AG08396 (cell line): ENCODE measurements around the gene NCOA7.
"Not testable (repeated sequence)": the region's sequence is repeated elsewhere in the genome, so short reads cannot be mapped to it uniquely, and the experiment has no call there.

Experiments used
- DNase-seq: peaks from one replicate; pipeline ENCODE4 v3.0.0; 2012; ENCODE audit warnings: low spot score, mixed read lengths

The NCOA7 gene

GRCh38 chr6:125841356-125842090 lies 50.8 kb downstream of the NCOA7 start:
- DNase-seq = no peak

DNA sequence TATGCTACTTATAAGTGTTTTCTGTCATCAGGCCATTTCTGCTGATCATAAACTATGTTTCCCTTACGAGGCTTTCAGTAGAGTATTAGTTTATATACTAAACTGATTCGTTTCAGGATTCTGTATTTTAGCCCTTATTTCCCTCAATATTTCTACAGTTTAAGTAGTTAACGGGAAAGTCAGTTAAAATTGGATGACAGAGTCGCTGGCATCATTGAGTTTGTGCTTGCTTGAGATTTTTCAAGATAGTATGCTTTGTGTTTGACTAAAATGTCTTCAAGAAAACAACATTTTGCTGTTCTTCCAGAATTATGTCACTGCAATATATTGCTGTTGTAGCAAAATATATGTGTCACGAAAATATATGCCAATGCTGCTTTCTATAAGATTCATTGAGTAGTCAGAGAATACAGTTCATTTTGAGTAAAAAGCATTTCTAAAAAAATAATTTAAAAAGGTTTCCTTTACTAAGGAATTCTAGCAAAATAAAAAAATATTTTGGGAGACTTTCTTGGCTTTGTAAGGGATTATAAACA lies 51.4 kb downstream of the NCOA7 start:
- no peak for DNase-seq

DNA sequence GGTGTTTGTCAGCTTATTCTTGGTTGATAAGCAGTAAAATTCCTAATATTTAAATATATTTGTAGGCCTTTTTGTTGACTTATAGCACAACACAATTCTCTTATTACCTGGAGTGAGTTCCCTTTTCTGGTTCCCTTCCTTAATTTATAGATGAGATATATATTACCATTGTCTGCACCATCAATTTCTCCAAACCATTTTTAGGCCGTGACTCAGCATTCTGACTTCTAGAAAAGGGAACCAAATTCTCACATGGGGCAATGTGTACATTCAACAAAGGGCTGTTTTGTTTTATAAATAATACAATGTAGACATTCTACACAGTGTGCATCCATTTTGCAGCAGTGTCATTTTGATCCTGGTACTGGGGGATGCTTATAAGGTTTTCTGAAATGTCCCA lies 52.8 kb downstream of the NCOA7 start:
- DNase-seq = no peak

DNA sequence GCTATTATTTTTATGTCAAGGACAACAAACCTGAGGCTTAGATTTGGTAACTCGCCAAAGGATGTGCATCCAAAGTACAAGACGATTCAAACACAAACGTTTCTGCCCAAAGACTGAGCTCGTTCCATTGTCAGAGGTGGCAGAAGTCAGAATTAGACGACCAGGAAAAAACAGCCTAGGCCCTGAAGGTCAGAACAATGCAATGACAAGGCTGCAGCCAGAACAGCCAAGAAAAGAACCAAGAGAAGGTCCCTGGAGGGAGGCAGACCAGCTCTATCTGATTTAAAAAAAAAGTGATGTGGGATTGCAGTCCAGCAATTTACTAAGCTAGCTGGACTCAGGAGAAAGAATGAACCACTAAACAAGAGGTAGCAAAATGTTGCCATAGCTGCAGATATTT lies 54.2 kb downstream of the NCOA7 start:
- no peak for DNase-seq

- DNase-seq = no peak
Measured at GRCh38 chr6:125846292-125847024, 55.7 kb downstream of the NCOA7 start.

DNA sequence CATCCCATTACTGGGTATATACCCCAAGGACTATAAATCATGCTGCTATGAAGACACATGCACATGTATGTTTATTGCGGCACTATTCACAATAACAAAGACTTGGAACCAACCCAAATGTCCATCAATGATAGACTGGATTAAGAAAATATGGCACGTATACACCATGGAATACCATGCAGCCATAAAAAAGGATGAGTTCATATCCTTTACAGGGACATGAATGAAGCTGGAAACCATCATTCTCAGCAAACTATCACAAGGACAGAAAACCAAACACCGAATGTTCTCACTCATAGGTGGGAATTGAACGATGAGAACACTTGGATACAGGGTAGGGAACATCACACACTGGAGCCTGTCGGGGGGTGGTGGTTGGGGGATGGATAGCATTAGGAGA lies 57.5 kb downstream of the NCOA7 start:
- DNase-seq = not testable (repeated sequence)

- no peak for DNase-seq
Measured at GRCh38 chr6:125850361-125850760, 59.6 kb downstream of the NCOA7 start.

DNA sequence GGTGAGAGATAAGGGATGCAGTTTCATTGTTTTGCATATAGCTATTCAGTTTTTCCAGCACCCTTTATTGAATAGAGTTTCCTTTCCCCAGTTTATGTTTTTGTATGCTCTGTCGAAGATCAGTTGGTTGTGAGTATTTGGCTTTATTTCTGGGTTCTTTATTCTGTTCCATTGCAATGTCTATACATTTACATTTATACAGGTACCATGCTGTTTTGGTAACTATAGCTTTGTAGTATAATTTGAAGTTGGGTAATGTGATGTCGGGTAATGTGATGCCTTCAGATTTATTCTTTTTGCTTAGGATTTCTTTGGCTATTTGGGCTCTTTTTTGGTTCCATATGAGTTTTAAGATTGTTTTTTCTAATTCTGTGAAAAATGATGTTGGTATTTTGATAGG lies 61.8 kb downstream of the NCOA7 start:
- DNase-seq = no peak

DNA sequence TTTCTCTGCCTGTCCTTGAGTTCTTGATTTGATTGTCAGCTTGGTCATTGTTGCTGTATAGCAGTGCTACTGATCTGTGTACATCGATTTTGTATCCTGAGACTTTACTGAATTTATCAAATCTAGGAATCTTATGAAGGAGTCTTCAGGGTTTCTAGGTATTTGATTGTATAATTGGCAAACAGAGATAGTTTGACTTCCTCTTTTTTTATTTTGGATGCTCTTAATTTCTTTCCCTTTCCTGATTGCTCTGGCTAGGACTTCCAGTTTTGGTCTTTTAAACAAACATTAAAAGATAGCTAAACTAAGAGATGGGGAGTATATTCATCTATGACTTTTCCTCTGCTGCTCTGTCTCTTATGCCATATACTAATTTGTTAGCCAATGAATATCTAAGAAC lies 62.4 kb downstream of the NCOA7 start:
- no peak for DNase-seq

GRCh38 chr6:125853756-125854155 lies 63.0 kb downstream of the NCOA7 start:
- DNase-seq = no peak

GRCh38 chr6:125854355-125854754 lies 63.6 kb downstream of the NCOA7 start:
- no peak for DNase-seq

DNA sequence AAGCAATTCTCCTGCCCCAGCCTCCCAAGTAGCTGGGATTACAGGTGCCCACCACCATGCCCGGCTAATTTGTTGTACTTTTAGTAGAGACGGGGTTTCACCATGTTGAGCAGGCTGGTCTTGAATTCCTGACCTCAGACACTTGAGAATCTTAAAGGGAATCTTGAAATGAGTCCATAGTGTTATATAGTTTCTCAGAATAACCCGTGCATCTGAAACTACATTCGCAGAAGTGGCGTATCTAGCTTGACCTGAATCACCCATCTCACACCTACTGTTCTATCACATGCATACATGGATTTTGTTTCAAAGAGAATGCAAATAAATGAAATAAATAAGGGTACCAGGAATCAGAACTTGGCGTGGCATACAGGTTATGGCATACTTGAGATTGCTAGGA lies 65.0 kb downstream of the NCOA7 start:
- no peak for DNase-seq

GRCh38 chr6:125857846-125858245 lies 67.1 kb downstream of the NCOA7 start:
- no peak for DNase-seq

DNA sequence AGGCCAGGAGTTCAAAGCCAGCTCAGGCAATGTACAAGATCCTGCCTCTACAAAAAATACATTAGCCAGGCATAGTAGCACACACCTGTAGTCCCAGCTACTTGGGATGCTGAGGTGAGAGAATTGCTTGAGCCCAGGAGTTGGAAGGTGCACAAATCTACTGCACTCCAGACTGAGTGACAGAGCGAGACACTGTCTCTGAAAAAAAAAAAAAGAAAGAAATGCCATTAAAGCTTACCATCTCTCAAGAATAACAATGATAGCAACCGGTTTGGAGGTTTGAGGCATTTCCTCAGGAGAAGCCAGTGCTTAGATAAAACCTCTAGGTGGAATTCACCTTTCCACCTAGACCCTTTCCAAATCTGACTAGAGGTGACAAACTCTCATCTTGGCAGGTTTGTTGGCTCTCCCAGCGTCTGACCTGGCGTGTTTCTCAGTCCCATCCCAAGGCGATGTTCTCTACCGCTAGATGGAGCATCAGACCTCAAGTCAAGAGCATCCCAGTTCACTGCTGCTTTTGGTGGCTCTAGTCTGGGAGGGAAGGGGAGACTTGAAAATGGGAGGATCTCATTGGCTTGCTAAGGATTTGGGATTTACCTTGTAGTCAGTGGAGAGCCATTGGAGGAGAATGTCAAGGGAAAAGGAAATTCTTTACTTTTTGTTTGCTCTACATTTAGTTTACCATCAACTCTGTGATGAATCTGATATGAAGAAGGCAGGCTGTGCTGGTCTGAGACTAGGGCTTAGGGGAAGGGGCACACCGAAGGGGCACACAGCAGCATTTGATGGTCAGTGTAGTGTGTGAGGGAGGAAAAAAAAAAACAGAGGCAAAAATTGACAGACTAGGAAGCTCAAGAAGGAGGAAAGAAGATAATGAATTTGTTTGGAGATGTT lies 67.9 kb downstream of the NCOA7 start:
- DNase-seq = peak; percentile 78

DNA sequence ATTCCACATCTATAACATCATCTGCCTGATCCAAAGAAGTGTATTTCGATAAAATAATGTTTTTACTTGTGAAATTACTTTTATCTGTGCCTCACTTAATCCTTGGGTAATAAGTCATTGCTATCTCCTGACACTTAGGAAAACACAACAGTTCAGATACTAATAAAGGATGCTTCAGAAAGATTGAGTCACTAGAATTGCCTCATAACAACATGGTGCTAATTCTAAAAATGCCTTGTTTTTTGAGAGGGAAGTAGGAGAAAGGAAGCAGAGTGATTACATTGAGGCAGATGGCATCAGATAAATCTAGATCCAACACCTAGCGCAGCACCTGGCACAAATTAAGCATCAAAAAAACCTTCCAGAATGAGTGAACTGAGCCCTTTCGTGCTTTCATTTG lies 69.0 kb downstream of the NCOA7 start:
- no peak for DNase-seq

GRCh38 chr6:125863023-125863422 lies 72.3 kb downstream of the NCOA7 start:
- DNase-seq = no peak

- no peak for DNase-seq
Measured at GRCh38 chr6:125865015-125865414, 74.3 kb downstream of the NCOA7 start.

GRCh38 chr6:125866433-125866832 lies 75.7 kb downstream of the NCOA7 start:
- DNase-seq = no peak

DNA sequence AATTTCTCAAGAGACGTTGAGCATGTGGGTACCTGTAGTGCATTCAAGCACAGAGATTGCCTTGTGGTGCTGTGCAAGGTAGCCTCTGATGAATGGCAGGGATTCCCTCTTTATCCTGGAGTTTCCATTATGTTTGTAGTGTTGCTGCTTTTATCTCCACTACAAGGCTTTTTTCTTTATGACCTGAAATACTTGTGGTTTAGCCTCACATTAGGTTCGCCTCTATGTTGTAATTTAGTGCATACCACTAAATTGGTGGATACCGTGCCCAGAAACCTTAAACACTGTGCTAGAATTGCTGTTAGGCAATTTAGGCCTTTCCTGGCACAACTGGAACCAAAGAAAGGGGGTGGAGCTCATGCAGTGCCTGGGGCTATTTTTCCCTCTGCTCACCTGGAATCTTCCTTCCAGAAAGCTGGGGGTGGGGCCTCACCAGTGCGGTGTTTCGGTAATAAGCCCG lies 76.8 kb downstream of the NCOA7 start:
- peak; percentile 29 for DNase-seq

GRCh38 chr6:125868252-125868651 lies 77.5 kb downstream of the NCOA7 start:
- no peak for DNase-seq

- DNase-seq = no peak
Measured at GRCh38 chr6:125868678-125869395, 78.1 kb downstream of the NCOA7 start.

DNA sequence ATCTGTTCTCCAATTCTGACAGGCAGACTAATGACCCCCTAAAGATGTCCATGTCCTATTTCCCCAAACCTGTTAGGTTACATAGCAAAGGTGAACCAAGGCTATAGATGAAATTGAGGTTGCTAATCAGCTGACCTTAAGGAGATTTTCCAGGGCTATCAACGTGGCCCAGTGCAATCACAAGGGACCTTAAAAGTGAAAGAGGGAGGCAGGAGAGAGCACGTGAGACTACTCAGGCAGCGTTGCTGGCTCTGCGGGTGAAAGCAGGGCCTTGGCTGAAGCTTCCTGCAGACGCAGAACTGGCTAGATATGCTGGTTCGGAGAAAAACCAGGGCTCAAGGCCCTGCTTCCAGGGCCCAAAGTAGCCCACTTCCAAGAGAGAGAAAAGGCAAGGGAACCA lies 78.7 kb downstream of the NCOA7 start:
- no peak for DNase-seq
